ENCODE data around the gene DEPDC4.
"Not testable (repeated sequence)": the region's sequence is repeated elsewhere in the genome, so short reads cannot be mapped to it uniquely, and the experiment has no call there.

DEPDC4 gene

GRCh38 chr12:100258127-100258526 is 8.8 kb downstream of the DEPDC4 start:
- no peak for DNase-seq

DNA sequence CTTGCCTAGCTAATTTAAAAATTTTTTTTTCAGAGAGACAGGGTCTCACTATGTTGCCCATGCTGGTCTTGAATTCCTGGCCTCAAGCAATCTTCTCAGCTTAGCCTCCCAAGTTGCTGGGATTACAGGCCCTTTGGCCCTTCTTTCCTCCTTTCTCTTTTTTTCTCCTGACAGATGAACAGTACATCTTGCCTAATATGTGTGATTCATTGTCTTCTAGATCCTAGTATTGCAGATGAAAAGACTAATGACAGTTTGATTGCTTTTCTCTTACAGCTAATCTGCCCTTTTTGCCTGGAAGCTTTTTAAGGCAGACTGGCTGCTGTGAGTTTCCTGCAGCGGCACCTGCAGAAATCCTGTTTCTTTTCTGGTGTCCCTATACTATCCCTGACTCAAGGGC is 12.0 kb downstream of the DEPDC4 start:
- DNase-seq = no peak

DNA sequence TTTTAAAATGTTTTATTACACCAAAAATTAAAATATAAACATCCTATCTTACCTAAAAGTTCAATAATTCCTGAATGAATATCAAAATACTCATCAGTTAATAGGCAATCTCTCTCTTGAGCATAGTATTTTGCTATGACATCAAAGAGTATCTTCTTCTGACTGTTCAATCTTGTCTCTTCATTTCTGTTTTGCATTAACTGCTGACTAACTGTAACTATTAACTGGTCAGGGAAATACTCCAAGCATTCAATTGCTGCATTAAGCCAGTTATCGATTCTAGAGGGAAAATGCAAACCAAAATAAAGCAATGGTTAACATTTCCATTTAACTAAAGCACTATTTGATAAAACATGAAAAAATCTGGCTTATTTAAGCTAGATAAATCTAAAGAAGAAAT is 13.4 kb downstream of the DEPDC4 start:
- DNase-seq = no peak

DNA sequence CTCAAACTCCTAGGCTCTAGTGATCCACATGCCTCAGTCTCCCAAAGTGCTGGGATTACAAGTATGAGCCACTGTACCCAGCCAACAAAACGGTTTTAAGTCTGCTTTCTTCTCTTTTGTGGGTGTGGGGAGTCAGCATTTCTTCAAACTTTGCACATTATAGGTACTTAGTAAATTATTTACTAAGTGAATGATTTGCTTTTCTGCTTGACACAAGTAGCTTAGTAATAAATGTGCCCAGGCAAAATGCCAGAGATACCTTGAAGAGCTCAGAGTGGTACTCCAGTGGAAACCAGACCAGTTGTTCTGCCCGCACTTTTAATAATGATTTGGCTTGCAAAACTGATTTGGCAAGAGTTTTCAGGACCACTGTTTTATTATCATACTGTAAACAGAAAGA is 15.0 kb downstream of the DEPDC4 start:
- no peak for DNase-seq

- DNase-seq = no peak
Observed at GRCh38 chr12:100249941-100250340, 16.9 kb downstream of the DEPDC4 start.

DNA sequence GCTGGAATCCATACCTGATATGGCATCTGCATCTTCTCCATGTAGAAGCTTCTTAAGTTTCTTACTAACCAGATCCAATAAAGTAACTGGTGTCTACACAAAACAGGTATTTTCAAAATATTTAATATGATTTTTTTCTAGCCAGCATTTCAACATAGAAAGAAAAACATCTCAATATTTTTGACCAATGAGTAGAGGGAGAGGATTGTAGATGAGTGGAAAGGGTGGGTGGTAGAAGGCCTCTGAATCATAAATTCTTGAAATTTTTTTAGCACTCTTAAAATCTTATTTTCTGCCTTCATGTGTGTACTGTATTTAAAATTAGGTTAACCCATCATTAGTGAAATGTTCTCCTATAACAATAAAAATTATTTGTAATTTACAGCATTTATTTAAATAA is 18.0 kb downstream of the DEPDC4 start:
- DNase-seq = no peak

DNA sequence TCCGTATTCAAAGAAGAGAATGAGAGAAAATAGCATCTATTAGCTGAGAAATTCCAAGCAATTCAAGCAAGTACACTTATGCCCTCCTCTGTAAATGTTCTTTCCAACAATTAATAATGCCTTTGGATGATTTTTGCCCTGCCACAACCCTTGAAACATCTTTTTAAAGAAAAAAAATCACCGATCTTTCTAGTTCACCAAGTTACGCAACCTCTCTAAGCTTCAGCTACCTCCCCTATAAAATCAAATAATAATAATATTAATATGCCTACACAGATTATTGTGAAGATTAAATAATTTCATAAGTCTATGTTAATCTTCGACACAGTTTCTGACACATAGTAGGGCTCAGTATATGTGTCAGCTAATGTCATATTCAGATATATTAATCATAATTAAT is 19.1 kb downstream of the DEPDC4 start:
- no peak for DNase-seq

- DNase-seq = no peak
Observed at GRCh38 chr12:100243137-100243536, 23.7 kb downstream of the DEPDC4 start.

GRCh38 chr12:100239589-100239988 is 27.3 kb downstream of the DEPDC4 start:
- DNase-seq = no peak

GRCh38 chr12:100238801-100239200 is 28.1 kb downstream of the DEPDC4 start:
- no peak for DNase-seq

DNA sequence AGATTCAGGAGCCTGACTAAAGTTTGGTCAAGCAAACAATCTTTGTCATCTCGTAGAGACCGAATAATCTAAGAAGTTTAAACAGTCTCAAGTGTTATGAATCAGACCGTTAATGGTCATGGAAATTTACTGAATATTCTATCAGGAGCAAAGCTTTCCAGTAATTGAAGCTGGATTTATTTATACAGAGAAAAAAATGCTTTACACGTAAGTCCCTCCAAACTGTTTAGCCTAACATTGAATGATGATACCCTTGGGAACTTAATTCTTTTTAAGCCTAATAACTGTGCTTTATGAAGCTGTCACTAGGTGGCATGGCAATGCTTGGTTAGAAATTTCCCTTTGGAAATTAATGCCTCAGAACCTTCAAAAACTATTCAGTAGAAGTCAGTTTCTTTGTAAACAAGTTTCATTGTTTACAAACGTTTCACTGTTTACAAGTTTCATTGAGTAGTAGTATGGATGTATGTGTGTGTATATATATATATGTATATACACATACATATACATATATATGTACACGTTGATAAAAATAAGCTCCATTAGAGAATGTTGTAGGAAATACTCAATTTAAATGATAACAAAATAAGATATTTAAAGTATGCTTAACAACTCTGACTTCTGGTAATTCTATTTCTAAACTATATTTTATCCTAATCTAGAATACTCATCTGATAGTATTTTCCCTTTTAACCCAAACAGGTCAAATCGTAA is 32.1 kb downstream of the DEPDC4 start:
- DNase-seq = peak; percentile 32

DNA sequence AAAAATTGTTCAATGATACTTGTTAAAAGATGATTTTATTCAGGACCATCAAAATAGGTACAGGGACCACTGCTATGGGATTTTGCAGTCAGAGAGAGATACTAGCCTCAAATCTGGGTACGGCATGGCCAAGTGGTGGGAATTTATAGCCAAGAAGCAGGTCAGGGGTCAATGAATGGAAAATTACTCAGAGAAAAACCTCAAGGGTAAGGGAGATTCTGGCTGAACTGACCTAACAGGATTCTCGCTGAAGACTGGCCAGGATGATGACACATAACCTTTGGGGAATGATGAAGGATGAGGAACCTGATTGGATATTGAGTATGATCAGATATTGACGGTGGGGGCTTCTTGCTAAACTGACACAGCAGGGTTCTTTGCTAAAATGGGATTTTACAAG is 32.7 kb downstream of the DEPDC4 start:
- DNase-seq = no peak

DNA sequence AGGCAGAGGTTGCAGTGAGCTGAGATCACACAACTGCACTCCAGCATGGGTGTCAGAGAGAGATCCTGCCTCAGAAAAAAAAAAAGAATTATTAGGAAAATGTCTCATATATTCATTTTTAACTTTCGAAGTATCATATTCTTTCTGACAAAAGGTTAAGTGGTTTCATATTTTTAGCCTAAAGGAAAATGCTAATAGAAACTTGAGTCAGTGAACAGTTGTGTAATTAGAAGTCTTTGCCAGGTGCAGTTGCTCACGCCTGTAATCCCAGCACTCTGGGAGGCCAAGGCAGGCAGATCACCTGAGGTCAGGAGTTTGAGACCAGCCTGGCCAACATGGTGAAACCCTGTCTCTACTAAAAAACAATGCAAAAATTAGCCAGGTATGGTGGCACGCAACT is 35.0 kb downstream of the DEPDC4 start:
- not testable (repeated sequence) for DNase-seq

GRCh38 chr12:100229876-100230275 is 37.0 kb downstream of the DEPDC4 start:
- DNase-seq = no peak

DNA sequence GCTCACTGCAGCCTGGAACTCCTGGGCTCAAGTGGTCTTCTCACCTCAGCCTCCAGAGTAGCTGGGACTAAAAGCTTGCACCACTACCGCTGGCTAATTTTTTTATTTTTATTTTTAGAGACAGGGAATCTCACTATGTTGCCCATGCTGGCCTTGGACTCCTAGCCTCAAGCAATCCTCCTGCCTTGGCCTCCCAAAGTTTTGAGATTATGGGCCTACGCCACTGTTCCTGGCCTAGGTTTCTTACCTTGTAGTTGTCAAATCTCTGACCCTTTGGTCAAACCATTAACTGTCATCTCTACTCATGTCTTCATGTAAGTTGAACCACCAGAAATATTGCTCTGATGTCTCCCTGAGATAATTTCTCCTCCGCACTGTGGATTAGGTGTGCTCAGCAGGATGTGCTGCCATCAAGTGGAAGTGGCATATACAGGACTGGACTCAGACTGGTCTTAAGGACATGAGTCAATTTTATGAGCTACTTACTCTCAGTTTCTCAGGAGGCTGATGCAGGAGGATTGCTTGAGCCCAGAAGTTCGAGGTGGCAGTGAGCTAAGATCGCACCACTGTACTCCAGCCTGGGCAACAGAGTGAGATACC is 37.7 kb downstream of the DEPDC4 start:
- no peak for DNase-seq

GRCh38 chr12:100225491-100225890 is 41.4 kb downstream of the DEPDC4 start:
- no peak for DNase-seq

DNA sequence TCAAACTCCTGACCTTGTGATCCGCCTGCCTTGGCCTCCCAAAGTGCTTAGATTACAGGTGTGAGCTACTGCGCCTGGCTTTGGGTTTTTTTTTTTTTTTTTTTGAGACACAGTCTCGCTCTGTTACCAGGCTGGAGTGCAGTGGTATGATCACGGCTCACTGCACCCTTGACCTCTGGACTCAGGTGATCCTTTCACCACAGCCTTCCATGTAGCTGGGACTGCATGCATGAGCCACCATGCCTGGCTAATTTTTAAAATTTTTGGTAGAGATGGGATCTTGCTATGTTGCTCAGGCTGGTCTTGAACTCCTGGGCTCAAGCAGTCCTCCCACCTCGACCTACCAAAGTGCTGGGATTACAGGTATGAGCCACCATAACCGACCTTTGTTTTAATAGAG is 44.7 kb downstream of the DEPDC4 start:
- not testable (repeated sequence) for DNase-seq

GRCh38 chr12:100221523-100221922 is 45.4 kb downstream of the DEPDC4 start:
- no peak for DNase-seq

DNA sequence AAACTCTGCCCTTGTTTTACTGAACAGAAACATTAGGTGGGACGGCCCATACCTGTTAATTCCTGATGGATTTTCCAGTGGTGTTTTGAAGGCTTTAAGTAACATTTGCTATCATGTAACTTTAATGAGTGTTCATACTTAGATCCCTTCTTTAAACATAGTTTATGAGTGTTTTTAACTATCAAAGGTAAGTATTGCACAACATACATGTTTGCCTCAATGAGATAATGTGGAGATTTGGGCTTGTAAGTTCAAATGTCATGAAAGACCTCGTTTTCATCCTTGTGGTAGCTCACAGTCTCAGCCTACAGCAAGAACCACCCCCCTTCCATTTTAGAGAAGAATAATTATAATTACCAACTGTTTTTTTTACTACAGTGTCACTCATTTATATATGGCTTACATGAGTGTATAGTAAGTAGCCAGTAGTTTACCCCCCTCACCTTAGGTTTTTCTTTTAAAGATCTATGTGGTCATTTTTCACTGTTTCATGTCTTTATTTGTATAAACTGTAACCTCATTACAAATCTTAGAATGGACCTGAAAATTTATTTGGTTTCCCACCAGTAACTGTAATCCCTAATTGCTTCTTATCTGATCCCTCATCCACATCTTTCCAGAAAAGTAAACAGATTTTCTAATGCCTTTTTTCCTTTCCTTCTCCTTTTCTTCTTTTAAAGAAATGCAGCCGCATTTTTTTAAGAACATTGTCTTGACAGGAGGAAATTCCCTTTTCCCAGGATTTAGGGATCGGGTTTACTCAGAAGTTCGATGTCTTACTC is 47.4 kb downstream of the DEPDC4 start:
- no peak for DNase-seq

- DNase-seq = no peak
Observed at GRCh38 chr12:100216337-100216736, 50.5 kb downstream of the DEPDC4 start.

- no peak for DNase-seq
Observed at GRCh38 chr12:100215209-100215608, 51.7 kb downstream of the DEPDC4 start.

GRCh38 chr12:100214518-100214917 is 52.4 kb downstream of the DEPDC4 start:
- DNase-seq = no peak

- no peak for DNase-seq
Observed at GRCh38 chr12:100213016-100213891, 53.6 kb downstream of the DEPDC4 start.

Measured in CD4-positive, alpha-beta T cell treated with Interleukin-21 for 1 hour (primary cell).